GM18861 (cell line): ENCODE results near the gene ARL15.

Experiments used
- ATAC-seq: cut with Tn5 transposase; IDR thresholded peaks from one replicate; pipeline ENCODE4 v1.9.1; 2021; ENCODE audit not compliant: unreplicated experiment

ARL15 gene

DNA sequence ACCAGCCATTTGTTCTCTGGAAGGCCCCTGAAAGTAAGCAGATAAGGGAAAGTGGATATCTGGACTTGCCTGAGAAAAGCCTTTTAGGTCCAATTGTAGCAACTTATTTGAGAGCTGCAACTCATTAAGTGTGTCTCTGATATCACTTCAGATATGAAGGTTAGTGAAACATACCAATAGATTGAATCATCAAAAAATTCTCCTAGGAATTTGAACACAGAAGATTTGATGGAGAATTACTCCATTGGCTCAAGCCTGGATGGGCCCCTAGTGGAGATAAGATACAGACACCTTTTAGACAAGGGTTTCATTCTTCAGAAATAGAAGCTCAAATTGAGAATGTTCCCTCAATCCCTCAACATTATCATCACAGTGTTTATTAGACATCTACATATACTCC lies 393.3 kb downstream of the ARL15 start:
- no peak for ATAC-seq

DNA sequence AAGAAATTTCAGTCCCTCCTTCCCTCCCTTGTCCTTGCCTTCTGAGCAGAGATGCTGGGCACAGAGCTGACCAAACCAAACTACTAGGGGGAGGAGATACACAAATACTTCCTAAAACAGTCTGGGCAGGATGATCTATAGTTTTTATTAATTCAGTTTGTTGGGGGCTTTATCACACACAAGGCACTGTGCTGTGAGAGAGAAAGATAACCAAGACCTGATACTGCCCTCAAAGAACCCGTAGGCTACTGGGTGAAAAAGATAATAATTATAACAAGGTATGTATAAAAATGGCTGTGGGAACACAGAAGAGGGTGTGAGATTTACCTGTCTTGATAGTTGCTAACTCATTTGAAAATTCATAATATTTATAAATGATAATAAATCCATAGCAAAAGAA lies 395.3 kb downstream of the ARL15 start:
- ATAC-seq = no peak

DNA sequence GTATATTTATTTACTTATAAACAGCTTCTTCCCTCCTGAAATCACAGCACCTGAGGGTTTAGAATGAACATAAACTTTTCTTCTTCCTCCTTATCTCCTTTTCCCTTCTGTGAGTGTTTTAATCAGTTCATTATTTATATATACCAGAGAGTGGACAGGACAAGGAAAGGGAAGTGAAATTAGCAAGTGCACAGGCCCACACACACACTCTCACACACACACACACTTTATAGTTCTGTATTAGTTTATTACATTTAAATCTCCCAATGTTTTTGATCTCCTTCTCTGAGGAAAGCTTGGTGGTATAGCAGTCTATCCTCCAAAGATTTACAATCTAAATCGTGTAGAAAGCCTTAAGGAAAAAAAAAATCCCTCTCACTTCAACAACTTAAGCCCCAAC lies 396.4 kb downstream of the ARL15 start:
- no peak for ATAC-seq

DNA sequence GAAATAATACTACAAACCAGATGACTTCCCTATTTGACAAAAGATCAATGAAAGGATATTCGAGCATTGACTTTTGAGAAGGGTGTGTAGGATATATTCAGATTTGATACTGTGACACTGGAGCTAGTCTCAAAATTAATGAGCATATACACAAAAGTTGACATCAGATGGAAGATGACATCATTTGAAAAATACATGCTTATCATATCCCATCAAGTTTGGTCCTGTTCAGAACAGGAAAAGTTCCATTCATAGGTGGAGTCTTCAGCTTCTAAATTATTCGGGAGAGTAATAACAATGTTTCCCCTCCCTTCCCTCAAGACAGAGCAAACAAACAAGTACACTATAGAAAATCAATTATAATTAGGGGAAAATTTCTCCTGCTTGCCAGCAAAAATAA lies 401.6 kb downstream of the ARL15 start:
- ATAC-seq = no peak

GRCh38 chr5:53907827-53908226 lies 402.5 kb downstream of the ARL15 start:
- ATAC-seq = no peak

GRCh38 chr5:53906736-53907135 lies 403.6 kb downstream of the ARL15 start:
- no peak for ATAC-seq

- no peak for ATAC-seq
These were observed 408.0 kb downstream of the ARL15 start for GRCh38 chr5:53902296-53902907.

DNA sequence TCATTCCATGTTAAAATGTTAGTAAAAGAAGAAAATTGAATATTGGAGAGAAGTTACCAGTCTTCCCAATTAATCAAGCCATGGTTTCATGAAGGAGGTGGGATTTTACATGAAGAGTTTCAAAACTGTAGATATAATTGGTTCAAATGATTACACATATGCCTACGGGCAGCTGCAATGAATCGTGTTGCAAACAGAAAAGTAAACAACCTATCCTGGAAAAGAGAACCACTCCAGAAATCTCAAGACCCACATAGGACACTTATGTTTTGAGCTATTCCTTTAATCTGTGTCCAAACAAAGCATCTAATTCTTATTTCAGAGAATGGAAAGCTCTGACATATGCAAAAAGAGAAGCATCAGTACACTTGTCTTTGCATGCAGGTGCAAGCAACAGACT lies 409.7 kb downstream of the ARL15 start:
- ATAC-seq = no peak

DNA sequence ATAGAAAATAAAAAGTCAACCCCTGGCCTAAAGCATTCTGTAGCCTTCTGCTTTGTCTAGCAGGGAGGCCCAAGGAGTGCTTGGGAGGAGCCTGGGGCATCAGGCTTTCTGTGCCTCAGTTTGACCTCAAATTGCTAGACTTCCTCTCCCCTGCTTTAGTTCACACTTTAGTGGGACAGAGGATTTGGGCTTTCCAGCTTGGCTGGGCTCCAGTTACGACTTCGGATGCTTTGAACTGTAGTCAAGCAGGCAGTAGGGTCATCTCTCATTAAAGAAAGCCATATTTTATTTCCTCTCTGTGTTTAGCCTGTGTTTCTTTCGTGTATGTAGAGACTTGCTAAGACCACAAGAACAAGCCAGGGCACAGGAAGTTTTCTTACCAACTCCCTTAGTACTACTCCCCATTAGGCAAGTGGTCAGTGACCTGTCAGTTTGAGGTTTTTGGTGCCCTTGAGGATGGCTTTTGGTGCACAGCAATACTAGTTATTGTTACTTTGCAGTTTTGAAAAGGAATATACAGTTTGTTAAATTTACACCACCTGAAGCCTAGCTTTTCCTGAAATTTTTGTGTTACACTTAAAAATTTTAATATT lies 415.2 kb downstream of the ARL15 start:
- ATAC-seq = no peak

- no peak for ATAC-seq
These were observed 416.7 kb downstream of the ARL15 start for GRCh38 chr5:53893626-53894025.

DNA sequence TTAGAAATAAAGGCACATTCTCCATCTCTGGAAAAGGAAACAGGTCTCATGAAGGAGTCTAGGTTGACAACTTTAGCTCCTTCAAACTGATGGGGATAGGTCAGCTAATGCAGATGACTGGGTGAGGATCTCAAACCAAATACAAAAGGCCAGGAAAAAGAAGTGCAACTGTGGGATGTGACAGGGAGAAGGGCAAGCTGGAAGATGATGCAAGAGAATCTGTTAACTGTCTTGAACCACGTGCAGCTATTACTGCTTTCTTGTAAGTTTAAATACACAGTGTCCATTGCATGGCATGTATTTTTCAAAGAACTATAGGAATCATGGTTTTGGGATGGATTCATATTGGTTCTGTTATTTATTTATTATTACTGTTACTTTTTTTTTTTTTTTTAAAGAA lies 418.1 kb downstream of the ARL15 start:
- ATAC-seq = no peak

- ATAC-seq = no peak
These were observed 419.2 kb downstream of the ARL15 start for GRCh38 chr5:53891159-53891558.

- no peak for ATAC-seq
These were observed 419.9 kb downstream of the ARL15 start for GRCh38 chr5:53890490-53890889.

- ATAC-seq = no peak
These were observed 425.5 kb downstream of the ARL15 start for GRCh38 chr5:53884844-53885243.

- ATAC-seq = no peak
These were observed 426.0 kb downstream of the ARL15 start for GRCh38 chr5:53884417-53884816.

GRCh38 chr5:53882676-53883031 lies 427.7 kb downstream of the ARL15 start:
- no peak for ATAC-seq

DNA sequence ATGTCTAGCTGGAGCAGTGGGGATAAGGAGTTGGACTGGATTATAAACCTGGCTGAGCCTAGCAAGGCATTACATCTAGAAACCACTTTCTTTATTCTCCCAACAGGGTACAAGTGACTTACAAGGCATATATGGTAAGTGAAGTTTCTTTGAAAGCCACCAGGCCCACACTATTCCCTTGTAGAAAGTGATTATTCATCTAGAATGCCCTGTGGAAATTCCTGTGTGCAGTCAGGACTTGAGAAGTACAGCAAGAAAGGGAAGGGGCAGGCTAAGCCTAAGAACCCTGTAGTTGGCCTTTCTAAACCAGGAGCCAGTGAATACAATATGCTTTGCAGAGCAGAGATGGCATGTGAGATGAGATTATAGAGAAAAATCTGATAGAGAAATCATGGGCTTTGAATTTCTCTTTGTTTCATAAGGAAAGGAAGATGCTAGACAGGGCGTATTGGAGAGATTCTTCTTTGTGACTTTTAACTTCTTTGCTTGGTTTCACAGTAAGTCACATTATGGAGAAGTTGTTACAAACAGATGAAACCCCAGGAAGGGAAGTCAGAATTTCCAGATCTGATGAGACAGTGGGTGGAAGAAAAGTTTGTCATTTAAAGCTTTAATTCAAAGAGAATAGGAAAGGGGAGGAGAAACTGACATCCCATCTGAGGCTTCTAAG lies 428.2 kb downstream of the ARL15 start:
- ATAC-seq = no peak

DNA sequence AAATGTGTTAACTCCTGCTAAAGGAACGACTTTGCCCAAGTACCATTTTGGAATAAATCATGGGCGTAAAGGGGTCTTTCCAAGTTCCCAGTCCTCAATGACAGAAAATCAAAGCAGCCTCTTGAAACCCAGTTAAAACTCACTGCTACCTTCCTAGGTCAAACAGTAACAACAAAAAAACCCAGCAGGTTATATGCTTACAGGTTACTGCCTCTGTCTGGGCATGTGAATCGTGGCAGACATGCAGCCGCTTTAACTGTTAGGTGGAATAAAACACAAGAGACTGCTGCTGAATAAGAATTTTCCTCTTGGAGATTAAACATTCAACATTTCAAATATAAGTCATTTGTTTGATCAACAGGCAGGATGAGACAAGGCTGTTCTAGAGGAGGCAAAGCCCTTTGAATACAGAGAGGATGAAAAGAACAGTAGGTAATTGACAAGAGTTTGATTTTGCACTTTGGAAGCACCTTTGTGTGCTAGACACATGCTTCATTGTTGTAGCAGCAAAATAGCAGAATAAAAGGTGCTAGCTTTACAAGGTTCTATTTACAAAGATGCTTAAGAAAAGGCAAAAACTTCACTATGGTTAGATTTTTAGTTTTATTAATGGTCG lies 430.6 kb downstream of the ARL15 start:
- ATAC-seq = no peak

DNA sequence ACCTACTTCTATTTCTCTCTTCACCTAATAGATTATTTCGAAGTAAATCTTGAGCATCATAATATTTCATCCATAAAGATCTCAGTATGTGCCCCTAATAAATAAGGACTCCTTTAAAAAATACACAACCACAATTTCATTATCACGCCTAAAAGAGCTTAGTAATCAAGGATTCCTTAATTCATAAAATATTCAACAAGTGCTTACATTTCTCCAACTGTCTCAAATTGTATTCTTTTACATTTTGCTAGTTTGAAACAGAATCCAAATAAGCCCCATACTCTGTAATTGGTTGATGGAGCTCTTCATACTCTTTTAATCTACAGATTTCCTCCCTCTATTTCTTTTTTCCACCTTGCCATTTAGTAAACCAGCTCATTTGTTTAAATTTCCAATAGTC lies 432.4 kb downstream of the ARL15 start:
- no peak for ATAC-seq

- ATAC-seq = no peak
These were observed 433.1 kb downstream of the ARL15 start for GRCh38 chr5:53877243-53877642.

DNA sequence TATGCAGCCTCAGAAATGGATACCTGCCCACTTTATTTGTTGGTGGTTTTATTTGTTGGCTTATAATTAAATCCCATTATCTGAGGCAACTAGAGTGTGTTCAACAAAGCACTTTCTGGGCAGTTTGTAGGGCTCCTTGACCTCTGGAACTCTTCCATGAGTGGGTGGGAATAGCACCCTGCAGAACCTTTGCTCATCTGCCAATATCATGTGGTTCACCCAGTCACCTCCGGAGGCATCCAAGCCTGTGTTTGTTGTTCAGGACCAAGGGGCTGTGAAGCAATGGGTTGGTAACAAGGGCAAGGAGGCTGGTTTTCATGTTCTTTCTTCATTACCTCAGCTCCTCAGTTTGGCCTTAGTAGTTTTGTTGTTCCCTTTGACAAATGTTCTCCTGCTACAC lies 436.0 kb downstream of the ARL15 start:
- no peak for ATAC-seq

GRCh38 chr5:53873235-53873634 lies 437.1 kb downstream of the ARL15 start:
- no peak for ATAC-seq
